ENCODE measurements around the gene TOGARAM2.

Gene TOGARAM2

DNA sequence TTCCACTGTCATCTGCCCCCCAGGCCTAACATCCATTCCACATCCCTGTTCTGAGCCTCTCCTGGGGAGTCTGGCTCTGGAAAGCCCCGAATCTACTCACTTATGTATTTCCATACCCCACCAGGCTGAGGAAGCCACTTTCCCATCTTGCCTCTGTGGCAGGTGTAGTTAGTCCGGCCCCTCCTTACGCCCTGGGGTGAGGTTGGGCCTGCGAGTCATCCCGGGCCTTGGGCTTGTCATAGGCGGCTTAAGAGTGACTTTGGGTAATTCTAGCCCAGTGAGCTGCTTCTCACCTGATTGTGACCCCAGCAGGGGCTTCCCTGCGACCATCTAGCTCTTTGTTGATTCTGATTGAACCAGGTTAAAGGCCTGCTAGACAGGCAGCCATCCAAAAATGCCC lies 72.1 kb downstream of the TOGARAM2 start:
- Mint-ChIP-seq H3K4me3 (no peak overlapping the region), H3K4me1 (ENCODE audit: low read depth) (no peaks in the 10 kb centered on the region), H3K9me3 (no peaks in the 10 kb centered on the region)

DNA sequence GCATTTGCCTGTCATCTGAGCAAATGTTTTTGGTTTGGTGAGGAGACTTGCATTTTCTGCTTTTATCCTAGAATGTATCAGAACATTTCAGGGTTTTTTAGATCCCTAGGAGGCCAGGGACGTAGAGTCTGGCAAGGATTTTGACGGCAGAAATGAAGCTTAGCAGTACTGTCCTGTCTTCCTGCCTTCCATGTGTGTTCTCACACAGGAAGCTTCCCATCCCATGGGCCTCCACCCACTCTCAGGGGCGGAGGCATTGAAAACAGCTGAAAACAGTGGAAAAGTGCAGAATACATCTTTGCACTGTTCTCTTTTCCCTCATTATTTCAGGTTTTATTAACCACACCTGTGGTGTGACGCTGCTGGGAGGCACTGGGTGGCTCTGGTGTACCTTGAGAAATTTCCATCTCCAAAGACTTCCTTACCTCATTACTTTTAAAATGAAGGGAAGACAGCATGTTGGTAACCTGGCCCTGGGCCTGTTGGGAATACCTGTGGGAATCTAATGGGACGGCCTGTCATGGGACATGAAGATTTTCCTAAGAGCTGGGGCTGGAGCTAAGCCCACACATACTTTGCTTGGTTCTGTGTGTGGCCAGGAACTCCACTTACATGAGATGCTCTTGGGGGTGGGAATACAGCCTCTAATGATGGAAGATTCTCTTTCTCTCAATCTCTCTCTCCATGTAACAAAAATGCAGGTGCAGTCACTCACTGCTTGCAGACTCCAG lies 72.7 kb downstream of the TOGARAM2 start:
- H3K27ac Mint-ChIP-seq, result no peak overlapping the region
- no peak for DNase-seq (ENCODE audit: low spot score)
- H3K9me3 Mint-ChIP-seq, result no peaks in the 10 kb centered on the region
- no peaks in the 10 kb centered on the region for H3K27me3 Mint-ChIP-seq (ENCODE audit: low read depth)
- no peak overlapping the region for H3K4me3 Mint-ChIP-seq
- no peaks in the 10 kb centered on the region for H3K36me3 Mint-ChIP-seq (ENCODE audit: low read depth)
- H3K4me1 Mint-ChIP-seq (ENCODE audit: low read depth), result no peaks in the 10 kb centered on the region

More for the DNA sequence above, 72.1 kb downstream of the TOGARAM2 start:
- no peaks in the 10 kb centered on the region for H3K27me3 Mint-ChIP-seq (ENCODE audit: low read depth)
- no peaks in the 10 kb centered on the region for H3K36me3 Mint-ChIP-seq (ENCODE audit: low read depth)
- no peak for DNase-seq (ENCODE audit: low spot score)
- no peak overlapping the region for H3K27ac Mint-ChIP-seq

DNA sequence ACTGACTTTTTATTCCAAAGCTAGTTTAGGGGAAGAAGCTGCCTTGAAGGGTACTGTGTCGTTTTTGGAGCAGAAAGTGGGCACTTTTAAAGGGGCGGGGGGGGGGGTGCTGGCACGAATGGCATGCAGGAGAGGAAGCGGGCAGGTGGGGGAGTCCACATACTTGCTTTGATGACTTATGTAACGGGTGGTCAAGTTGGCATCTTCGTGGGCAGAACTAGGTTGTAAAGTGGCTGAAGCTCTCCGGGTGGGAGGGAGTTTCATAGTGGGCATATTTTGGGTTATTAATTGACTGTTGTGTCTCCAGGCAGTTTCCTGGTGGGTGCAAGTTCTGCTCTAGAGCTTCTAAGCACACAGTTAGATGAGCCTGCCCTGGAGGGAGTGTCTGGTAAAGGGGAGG lies 73.3 kb downstream of the TOGARAM2 start:
- Mint-ChIP-seq H3K4me1 (ENCODE audit: low read depth) (peaks cover 1% of the 10 kb centered on the region), H3K9me3 (no peaks in the 10 kb centered on the region), H3K27me3 (ENCODE audit: low read depth) (no peaks in the 10 kb centered on the region), H3K36me3 (ENCODE audit: low read depth) (no peaks in the 10 kb centered on the region), H3K4me3 (no peak overlapping the region), H3K27ac (no peak overlapping the region)
- DNase-seq (ENCODE audit: low spot score), result no peak

DNA sequence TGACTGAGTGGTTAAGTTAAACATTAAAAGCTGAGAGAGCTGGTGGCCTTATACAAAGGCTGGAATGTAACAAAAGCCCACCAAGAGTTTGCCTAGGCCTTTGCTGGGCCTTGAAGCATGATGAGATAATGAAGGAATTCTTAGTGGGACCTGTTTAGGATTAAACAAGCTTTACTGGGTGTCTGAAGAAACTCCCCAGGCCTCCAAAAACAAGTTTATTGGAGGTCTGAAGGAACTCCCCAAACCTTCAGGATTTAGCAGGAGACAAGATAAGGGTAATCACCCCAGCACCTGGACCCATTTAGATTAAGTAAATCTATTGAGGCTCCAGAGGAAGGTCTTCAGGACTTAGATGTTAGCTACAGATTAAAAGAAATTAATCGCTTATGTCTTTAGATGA lies 74.5 kb downstream of the TOGARAM2 start:
- Mint-ChIP-seq H3K27me3 (ENCODE audit: low read depth) (no peaks in the 10 kb centered on the region), H3K36me3 (ENCODE audit: low read depth) (no peaks in the 10 kb centered on the region), H3K9me3 (no peaks in the 10 kb centered on the region), H3K4me3 (no peak overlapping the region), H3K4me1 (ENCODE audit: low read depth) (peaks cover 3% of the 10 kb centered on the region), H3K27ac (no peak overlapping the region)
- no peak for DNase-seq (ENCODE audit: low spot score)

DNA sequence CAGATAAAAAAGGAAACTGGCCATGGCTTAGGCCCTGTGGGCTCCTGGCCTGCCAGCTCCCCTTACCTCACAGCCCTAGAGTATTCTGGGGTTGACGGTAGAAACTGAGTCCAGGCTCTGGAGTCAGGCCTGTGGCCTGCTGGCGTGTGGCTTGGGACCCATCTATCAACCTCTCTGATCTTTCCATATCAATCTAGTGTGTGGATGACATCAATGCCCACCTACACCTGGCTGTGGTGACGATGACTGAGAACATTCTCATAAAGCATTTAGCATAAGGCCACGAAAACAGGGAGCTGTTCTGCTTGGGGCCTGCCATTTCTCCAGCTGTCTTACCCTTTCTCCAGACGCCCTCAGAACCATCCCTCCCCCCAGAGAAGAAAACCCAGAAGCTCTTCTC lies 75.4 kb downstream of the TOGARAM2 start:
- no peak overlapping the region for H3K4me3 Mint-ChIP-seq
- no peaks in the 10 kb centered on the region for H3K9me3 Mint-ChIP-seq
- no peak overlapping the region for H3K27ac Mint-ChIP-seq
- no peaks in the 10 kb centered on the region for H3K27me3 Mint-ChIP-seq (ENCODE audit: low read depth)
- H3K4me1 Mint-ChIP-seq (ENCODE audit: low read depth), result peaks cover 3% of the 10 kb centered on the region
- no peak for DNase-seq (ENCODE audit: low spot score)
- no peaks in the 10 kb centered on the region for H3K36me3 Mint-ChIP-seq (ENCODE audit: low read depth)

DNA sequence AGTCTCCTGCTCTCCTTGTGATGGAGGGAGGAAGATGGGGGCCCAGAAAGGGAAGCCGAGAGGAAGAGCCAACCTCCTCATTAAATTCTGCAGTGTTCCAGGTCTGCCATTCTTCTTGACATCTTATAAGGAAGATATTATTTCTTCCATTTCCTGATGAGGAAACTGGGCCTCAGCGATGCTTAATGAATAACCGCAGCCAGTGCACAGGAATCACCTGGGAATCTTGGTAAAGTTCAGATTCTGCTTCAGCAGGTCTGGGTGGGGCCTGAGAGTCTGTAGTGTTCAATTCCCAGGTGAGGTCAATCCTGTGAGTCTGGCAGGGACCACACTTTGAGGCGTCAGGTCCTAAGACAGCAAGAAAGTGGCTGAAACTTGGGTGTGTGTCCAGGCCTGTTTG lies 75.9 kb downstream of the TOGARAM2 start:
- Mint-ChIP-seq H3K36me3 (ENCODE audit: low read depth) (no peaks in the 10 kb centered on the region), H3K9me3 (no peaks in the 10 kb centered on the region), H3K4me3 (no peak overlapping the region), H3K4me1 (ENCODE audit: low read depth) (peaks cover 3% of the 10 kb centered on the region), H3K27ac (no peak overlapping the region), H3K27me3 (ENCODE audit: low read depth) (no peaks in the 10 kb centered on the region)
- no peak for DNase-seq (ENCODE audit: low spot score)

DNA sequence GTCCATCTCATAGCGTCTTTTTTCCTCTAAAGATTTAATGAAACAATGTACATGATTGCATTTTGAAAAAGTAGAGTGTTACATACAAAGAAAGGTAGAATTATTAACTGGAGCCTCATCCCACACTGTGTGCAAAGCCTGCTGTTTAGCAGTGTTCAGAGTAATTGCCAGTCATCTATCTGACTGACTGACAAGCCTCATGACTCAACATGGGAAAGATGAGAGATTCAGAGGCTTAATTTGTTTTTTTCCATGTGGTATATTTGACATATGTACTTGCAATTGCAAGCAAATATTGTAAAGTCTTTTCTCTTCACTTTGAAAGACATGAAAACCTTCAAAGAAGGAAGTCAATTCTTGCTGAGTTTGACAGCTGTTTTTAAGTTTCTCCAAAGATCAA lies 78.5 kb downstream of the TOGARAM2 start:
- no peaks in the 10 kb centered on the region for H3K27me3 Mint-ChIP-seq (ENCODE audit: low read depth)
- H3K27ac Mint-ChIP-seq, result no peak overlapping the region
- H3K4me1 Mint-ChIP-seq (ENCODE audit: low read depth), result peaks cover 3% of the 10 kb centered on the region
- no peak overlapping the region for H3K4me3 Mint-ChIP-seq
- H3K9me3 Mint-ChIP-seq, result no peaks in the 10 kb centered on the region
- DNase-seq (ENCODE audit: low spot score), result no peak
- H3K36me3 Mint-ChIP-seq (ENCODE audit: low read depth), result no peaks in the 10 kb centered on the region

DNA sequence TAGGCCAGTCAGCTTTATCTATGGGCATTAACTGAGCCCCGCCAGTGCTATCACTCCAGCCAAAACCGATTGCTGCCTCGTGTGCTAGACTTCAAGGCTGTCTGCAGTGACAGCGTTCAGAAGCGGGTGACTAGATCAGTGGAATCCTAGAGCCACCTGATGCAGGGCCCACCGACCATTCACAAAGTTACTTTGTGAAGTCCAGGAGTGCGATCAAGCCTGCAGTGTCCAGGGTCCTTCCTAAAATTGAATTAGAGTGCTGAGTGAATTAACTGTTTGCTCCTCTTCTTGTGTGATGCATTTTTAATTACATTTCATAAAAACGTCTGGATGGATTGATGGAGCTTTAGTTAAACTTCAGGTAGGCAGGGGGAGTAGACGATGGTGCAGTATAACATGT lies 79.3 kb downstream of the TOGARAM2 start:
- no peak overlapping the region for H3K4me3 Mint-ChIP-seq
- no peak for DNase-seq (ENCODE audit: low spot score)
- H3K36me3 Mint-ChIP-seq (ENCODE audit: low read depth), result no peaks in the 10 kb centered on the region
- H3K9me3 Mint-ChIP-seq, result no peaks in the 10 kb centered on the region
- peaks cover 3% of the 10 kb centered on the region for H3K4me1 Mint-ChIP-seq (ENCODE audit: low read depth)
- H3K27me3 Mint-ChIP-seq (ENCODE audit: low read depth), result no peaks in the 10 kb centered on the region
- H3K27ac Mint-ChIP-seq, result no peak overlapping the region

DNA sequence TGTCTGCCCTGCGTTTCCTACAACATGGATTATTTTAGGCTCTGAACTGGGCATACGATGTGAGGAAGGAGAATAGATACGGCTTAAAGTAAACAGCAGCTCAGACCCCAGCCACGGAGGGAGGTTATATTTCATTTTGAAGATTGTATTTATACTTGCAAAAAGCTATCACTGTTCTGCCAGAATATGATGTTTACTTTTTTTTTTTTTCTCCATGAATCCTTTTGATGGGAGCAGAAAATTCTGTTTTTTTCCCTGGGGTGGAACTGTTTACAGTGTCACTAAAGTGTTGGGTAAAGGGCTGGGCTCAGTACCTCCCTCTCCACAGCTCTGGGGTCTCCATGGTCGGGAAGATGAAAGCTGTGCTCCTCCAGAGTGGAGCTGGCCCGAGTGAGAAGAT lies 80.1 kb downstream of the TOGARAM2 start:
- Mint-ChIP-seq H3K27ac (no peak overlapping the region), H3K9me3 (no peaks in the 10 kb centered on the region), H3K4me3 (no peak overlapping the region), H3K27me3 (ENCODE audit: low read depth) (no peaks in the 10 kb centered on the region), H3K4me1 (ENCODE audit: low read depth) (peaks cover 3% of the 10 kb centered on the region), H3K36me3 (ENCODE audit: low read depth) (no peaks in the 10 kb centered on the region)
- no peak for DNase-seq (ENCODE audit: low spot score)

DNA sequence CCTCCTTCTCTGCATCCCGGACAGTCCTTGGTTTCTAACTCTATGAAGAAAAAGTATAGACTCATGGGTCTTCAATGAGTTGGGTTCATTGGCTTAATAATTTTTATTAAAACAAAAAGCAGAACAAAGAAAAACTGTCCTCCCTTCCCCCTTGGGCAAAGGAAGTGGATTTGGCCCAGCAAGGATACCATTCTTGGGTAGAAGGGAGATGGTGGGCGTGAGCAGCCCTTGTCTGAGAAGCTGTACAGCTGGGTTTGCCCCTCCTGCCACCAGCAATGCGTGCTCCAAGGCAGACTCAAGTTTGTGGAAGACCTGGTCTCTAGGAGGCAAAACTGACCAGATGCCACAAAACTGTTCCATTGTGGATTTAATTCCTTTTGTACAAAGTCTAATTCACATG lies 80.5 kb downstream of the TOGARAM2 start:
- Mint-ChIP-seq H3K27ac (no peak overlapping the region), H3K27me3 (ENCODE audit: low read depth) (no peaks in the 10 kb centered on the region), H3K4me1 (ENCODE audit: low read depth) (peaks cover 3% of the 10 kb centered on the region), H3K36me3 (ENCODE audit: low read depth) (no peaks in the 10 kb centered on the region), H3K9me3 (no peaks in the 10 kb centered on the region), H3K4me3 (no peak overlapping the region)
- DNase-seq (ENCODE audit: low spot score), result no peak

DNA sequence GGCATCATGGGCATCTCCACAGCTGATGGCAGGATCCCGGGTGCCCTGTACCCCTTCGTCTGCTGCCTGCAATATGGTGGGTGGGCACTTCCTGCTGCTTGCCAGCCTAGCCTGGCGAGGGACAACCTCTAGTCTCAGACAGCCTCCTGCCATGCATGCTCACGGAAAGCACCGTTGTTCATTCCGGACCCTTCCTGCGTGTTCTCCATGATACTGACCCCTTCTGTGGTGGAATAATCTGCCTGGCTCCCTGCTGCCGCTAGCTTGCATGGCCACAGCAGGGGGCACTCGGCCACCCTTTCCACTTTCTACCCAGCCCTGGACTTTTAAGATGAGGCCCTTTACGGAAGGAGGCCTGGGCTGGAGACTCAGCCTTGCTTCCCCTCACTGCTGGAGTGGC lies 81.3 kb downstream of the TOGARAM2 start:
- Mint-ChIP-seq H3K27me3 (ENCODE audit: low read depth) (no peaks in the 10 kb centered on the region), H3K27ac (no peak overlapping the region), H3K4me1 (ENCODE audit: low read depth) (peaks cover 3% of the 10 kb centered on the region), H3K36me3 (ENCODE audit: low read depth) (no peaks in the 10 kb centered on the region), H3K9me3 (no peaks in the 10 kb centered on the region), H3K4me3 (no peak overlapping the region)
- DNase-seq (ENCODE audit: low spot score), result no peak

DNA sequence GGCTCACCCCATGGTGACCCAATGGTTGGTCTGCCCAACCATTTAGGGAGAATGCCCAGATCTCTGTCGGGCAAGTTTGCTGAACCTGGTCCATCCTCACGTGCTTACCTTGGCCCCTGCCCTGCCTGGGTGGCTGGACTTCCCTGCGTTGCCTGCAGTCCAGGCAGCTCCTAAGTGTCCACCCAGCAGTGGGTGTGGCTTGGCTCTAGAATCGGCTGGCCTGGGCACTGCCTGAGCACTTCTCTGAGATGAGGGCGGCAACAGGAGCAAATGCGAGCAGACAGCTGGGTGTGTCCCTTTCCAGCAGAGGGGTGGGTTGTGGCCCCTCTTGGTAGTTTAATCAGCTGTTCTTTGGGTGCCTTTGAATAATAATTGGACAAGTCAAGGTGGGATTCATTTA lies 82.0 kb downstream of the TOGARAM2 start:
- DNase-seq (ENCODE audit: low spot score), result no peak
- Mint-ChIP-seq H3K4me1 (ENCODE audit: low read depth) (peaks cover 3% of the 10 kb centered on the region), H3K4me3 (no peak overlapping the region), H3K27ac (no peak overlapping the region), H3K9me3 (no peaks in the 10 kb centered on the region), H3K27me3 (ENCODE audit: low read depth) (no peaks in the 10 kb centered on the region), H3K36me3 (ENCODE audit: low read depth) (no peaks in the 10 kb centered on the region)

DNA sequence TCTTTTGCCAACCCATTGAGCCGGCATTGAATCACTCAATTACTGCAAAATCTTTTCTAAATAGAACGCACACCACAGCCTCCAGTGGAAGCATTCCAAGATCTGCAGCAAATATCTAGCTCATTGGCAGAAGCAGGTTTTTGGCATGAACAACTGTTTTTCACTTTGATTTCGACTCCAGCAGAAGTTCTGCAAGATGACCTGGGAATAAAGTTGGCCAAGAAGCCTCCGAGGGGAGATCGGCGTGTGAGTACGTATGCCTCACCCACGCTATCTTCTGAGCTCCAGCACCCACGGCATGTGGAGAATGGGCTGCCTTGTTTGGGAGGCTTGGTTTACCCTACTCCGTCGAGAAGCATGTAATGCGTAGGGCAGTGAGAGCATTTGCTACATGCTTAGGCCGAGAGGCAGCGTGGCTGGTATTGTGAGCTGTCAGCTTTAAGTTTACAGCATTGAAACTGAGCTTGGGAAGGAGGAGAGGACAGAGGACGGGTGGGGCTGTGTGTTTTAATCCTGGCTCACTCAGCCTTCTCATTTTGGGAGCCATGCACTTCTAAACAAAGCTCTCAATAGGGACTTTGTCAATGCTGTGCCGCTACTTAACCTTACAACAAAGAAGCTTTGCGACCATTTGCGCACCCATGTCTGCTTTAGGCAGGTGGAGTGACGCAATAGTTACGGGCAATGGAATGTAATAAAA lies 82.7 kb downstream of the TOGARAM2 start:
- Mint-ChIP-seq H3K4me1 (ENCODE audit: low read depth) (peaks cover 3% of the 10 kb centered on the region), H3K9me3 (no peaks in the 10 kb centered on the region), H3K27ac (no peak overlapping the region), H3K4me3 (no peak overlapping the region), H3K27me3 (ENCODE audit: low read depth) (no peaks in the 10 kb centered on the region), H3K36me3 (ENCODE audit: low read depth) (no peaks in the 10 kb centered on the region)
- DNase-seq (ENCODE audit: low spot score), result no peak

DNA sequence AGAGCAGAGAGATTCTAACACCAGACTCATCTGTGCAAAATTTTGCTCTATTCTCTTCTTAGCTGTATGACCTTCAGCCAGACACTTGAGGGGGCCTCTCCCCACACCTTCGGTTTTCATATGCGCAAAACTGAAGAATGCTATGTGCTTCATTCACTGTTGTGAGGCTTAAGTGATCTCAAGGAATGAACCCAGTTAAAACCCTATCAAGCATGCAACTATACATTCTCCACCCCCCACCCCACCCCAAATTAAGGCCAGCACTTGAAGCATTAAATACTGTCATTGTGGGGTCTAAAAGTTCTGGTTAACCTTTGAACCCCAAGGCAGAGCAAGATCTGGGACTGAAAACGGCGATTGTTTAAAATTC lies 83.2 kb downstream of the TOGARAM2 start:
- Mint-ChIP-seq H3K9me3 (no peaks in the 10 kb centered on the region), H3K4me3 (no peak overlapping the region), H3K36me3 (ENCODE audit: low read depth) (no peaks in the 10 kb centered on the region), H3K27me3 (ENCODE audit: low read depth) (no peaks in the 10 kb centered on the region), H3K27ac (no peak overlapping the region), H3K4me1 (ENCODE audit: low read depth) (peaks cover 3% of the 10 kb centered on the region)
- DNase-seq (ENCODE audit: low spot score), result no peak

DNA sequence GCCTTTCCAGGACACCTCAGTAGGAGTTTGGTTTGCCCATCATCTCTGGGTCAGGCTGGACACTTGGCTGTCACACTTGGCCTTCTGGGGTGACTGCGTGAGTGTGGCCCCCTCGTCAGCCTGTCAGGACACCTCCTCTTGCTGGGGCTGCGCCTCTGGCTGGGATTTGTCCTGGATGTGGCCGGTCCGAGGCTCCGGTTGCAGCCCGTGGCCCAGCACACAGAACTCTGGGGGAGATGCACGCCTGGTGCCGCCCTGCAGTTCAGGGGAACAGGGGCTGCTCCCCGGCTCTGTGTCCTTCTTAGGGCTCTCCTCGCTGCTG lies 83.6 kb downstream of the TOGARAM2 start:
- H3K27ac Mint-ChIP-seq, result no peak overlapping the region
- H3K4me3 Mint-ChIP-seq, result no peak overlapping the region
- H3K36me3 Mint-ChIP-seq (ENCODE audit: low read depth), result no peaks in the 10 kb centered on the region
- no peaks in the 10 kb centered on the region for H3K27me3 Mint-ChIP-seq (ENCODE audit: low read depth)
- H3K4me1 Mint-ChIP-seq (ENCODE audit: low read depth), result no peaks in the 10 kb centered on the region
- DNase-seq (ENCODE audit: low spot score), result no peak
- H3K9me3 Mint-ChIP-seq, result no peaks in the 10 kb centered on the region

Data from T-helper 2 cell treated with Interferon-gamma antibody and Interleukin-4, amounts not matched to agents 5 μg/mL and 100 μg/mL, for 36 hours (primary cell).